GM12801 (cell line): ENCODE data around the gene KARS1.

Experiments used
- TF ChIP-seq, protein P1 (sequence below): IDR thresholded peaks from one replicate; pipeline ENCODE4 v1.5.1; 2011; ENCODE audit warnings: control low read depth; ENCODE audit not compliant: insufficient read length; ENCODE audit errors: extremely low read depth

The KARS1 gene

DNA sequence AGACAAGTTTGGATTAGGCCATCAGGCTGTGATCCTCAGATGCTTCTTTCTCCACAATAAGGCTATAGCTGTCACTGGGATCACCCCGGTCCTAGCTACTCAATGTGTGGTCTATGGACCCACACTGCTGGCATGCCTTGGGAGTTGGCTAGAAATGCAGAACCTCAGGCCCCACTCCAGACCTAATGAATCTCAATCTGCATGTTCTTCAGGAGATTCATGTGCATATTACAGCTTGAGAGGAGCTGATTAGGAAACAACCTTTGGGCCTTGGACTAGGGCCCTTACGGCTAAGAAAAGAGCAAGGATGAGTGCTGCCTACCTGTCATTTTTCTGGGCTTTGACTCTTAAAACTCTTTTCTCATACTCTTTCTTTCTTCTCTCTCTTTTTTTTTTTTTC is 31.8 kb downstream of the KARS1 start:
- TF ChIP-seq, protein P1, sequence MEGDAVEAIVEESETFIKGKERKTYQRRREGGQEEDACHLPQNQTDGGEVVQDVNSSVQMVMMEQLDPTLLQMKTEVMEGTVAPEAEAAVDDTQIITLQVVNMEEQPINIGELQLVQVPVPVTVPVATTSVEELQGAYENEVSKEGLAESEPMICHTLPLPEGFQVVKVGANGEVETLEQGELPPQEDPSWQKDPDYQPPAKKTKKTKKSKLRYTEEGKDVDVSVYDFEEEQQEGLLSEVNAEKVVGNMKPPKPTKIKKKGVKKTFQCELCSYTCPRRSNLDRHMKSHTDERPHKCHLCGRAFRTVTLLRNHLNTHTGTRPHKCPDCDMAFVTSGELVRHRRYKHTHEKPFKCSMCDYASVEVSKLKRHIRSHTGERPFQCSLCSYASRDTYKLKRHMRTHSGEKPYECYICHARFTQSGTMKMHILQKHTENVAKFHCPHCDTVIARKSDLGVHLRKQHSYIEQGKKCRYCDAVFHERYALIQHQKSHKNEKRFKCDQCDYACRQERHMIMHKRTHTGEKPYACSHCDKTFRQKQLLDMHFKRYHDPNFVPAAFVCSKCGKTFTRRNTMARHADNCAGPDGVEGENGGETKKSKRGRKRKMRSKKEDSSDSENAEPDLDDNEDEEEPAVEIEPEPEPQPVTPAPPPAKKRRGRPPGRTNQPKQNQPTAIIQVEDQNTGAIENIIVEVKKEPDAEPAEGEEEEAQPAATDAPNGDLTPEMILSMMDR: no peak

DNA sequence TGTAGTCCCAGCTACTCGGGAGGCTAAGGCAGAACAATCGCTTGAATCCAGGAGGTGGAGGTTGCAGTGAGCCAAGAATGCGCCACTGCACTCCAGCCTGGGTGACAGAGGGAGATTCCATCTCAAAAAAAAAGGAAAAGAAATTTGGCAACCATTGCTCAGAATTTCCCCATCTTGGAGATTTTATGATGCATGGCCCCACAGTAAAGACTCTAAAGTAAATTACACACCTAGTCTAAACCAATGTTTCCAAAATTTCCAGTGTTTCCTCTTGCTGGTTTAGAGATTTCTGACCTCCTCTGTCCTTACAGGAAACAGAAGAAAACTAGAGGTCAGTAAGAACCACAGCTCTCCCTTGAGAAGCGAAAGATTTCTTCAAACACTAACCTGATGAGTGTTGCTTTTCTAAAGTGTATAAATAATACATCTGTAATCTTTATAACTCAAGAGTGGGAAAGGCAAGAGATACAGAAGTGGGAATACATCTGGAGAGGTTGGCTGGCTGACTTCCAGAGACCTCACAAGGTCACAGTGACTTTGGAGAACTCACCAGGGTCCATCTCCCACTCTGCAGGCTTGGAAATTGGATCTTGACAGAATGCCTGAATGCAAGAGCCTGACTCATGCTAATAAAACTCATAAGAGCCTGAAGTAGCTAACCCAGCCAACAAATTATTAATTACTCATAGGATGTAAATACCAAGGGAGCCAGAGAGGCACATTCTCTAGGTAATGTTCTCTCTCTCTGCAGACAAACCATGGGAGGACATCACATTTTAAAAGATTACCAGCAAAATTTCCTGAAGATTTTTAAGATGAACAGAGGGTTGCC is 33.2 kb downstream of the KARS1 start:
- TF ChIP-seq, protein P1: no peak

DNA sequence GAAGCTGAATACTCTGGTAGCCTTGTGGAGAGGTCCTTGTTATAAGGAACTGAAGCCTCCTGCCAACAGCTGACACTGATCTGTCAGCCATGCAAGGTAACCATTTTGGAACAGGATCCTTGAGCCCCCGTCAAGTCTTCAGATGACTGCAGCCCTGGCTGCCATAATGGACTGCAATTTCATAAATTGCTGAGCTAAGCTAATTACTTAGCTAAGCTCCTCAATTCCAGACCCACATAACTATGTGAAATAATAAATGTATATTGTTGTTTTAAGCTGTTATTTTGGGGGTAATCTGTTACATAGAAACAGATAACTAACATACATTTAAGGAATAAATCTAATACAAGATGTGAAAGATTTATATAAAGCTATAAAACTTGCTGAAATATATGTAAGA is 41.0 kb downstream of the KARS1 start:
- TF ChIP-seq, protein P1: no peak

DNA sequence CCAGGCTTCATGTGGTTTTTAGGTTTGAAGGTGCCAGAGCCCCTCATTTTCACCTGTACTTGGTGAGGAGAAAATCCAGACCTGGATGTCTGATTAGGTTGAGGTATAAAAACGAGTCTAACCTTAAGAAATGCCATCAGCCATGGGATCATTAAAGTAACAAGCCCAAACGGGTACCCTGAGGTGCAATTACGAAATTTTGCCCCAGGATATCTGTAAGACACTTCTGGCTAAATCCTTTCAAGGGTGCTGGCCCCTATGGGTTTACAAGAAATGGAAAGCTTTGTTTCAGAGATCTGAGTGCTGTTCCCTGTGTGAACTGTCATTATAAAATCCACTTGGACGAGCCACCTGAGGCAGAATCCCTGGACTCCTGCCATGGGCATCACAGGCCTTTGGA is 44.2 kb downstream of the KARS1 start:
- TF ChIP-seq, protein P1: no peak

DNA sequence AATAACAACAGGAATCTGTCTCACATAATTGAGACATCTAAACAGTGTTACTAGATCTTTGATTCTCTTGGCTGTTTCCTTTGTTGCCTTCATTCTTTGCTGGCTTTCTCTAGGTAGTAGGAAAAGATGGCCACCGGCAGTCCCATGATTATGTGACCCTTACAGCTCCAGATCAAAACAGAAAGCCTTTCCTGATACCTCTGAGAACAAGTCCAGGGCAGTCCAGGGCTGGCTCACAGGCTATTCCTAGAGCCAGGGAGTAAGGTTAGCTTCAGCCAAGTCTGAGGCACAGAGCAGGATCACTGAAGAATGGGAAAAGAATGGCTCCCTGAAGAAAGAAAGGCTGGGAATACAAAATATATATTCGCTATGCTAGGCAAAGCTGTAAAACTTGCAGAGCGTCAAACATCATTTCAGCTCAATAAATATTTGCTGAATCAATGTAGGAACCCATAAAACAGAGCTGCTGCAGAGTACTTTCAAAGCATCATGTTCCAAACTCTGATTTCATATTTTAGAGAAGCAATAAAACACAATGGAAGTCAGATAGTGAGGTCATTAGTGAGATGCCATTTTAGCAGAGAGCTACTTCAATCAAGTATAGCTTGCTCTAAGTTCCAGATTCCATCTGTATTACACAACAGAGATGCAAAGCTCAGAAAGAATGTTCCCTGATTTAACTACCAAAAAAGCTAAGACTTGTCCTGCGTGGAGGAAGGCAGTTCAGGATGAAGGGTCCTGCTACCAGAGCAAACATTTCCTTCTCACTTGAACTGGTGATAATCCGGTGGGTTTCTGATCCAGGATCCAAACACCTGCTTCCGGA is 47.8 kb downstream of the KARS1 start:
- TF ChIP-seq, protein P1: no peak

DNA sequence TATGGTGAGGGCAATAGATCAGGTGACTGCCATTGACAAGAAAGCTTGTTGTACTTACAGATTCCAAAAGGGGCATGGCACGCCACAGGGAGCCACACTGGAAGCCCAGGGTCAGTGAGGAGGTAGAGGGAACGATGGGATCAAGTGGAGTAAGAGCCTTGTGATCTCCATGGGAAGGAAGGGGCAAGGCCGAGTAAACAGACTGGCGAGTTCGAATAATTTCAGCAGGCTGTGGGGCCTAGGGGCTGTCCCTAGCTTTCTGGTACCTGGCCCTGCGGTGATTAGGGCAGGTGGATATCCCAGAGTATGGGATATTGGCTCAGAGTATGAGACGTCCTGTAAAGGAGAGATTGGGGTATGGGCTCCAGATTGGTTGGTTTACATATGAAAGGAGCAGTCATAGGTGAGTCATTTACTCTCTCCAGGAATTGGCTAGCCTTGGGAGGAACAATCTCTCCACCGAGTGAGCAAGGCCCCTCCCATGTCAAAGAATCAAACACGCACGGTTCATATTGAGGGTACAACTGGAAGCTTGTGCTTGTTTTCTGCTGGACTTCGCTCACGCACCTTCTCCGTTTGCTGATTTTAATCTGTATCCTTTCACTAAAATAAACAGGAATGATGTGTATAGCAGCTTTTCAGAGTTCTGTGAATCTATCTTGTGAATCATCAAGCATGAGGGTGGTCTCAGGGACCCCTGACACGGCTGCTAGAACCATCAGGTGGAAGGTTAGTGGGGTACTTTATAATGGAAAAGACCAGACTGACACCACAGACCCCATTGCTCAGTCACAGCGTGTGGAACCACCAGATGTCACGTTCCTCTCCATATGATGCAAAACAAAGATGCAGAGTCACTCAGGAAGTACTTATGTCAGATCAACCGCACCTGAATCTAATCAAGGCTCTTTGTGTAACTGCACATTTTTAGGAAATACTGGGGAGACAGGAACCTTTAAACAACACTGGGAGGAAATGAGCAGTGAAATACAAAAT is 53.3 kb downstream of the KARS1 start:
- TF ChIP-seq, protein P1: no peak
